HepG2 (cell line): ENCODE measurements around the gene COQ3. TPM values are rescaled to one million over a fixed set of nuclear protein-coding genes. Genes with fewer than 3 reads are reported as not detected.

ENCODE experiments used
- ARID5B ChIP-seq: IDR thresholded peaks from 2 replicates; pipeline ENCODE4 v1.4.0; 2020; ENCODE audit warnings: mild to moderate bottlenecking, missing genetic modification reagents
- EEA1 ChIP-seq: sonication (generic); formaldehyde crosslinking; IDR thresholded peaks from 2 replicates; pipeline ENCODE4 v1.5.1; 2020; ENCODE audit warnings: mild to moderate bottlenecking, missing genetic modification reagents, borderline replicate concordance
- HIVEP1 ChIP-seq: sonication (generic); formaldehyde crosslinking; IDR thresholded peaks from 2 replicates; pipeline ENCODE4 v1.4.0; 2020; ENCODE audit warnings: mild to moderate bottlenecking, missing genetic modification reagents
- MXD4 ChIP-seq: IDR thresholded peaks from 2 replicates; pipeline ENCODE4 v1.6.1; 2016; ENCODE audit warnings: mild to moderate bottlenecking, missing biosample characterization, missing genetic modification reagents
- MXI1 ChIP-seq: IDR thresholded peaks from 3 replicates; pipeline ENCODE4 v1.6.1; 2012; ENCODE audit warnings: low read depth, low read length, inconsistent platforms, borderline replicate concordance
- REPIN1 ChIP-seq: sonication (generic); formaldehyde crosslinking; IDR thresholded peaks from 2 replicates; pipeline ENCODE4 v1.8.0; 2022; ENCODE audit warnings: missing genetic modification reagents, low read depth, mild to moderate bottlenecking, borderline replicate concordance
- SOX5 ChIP-seq: IDR thresholded peaks from 2 replicates; pipeline ENCODE4 v1.6.1; 2016; ENCODE audit warnings: borderline replicate concordance
- SP5 ChIP-seq: IDR thresholded peaks from 2 replicates; pipeline ENCODE4 v1.6.1; 2016; ENCODE audit warnings: low read depth, borderline replicate concordance
- YEATS2 ChIP-seq: sonication (generic); formaldehyde crosslinking; IDR thresholded peaks from 2 replicates; pipeline ENCODE4 v1.4.0; 2020; ENCODE audit warnings: missing genetic modification reagents, borderline replicate concordance
- ZNF138 ChIP-seq: sonication (generic); formaldehyde crosslinking; IDR thresholded peaks from 2 replicates; pipeline ENCODE4 v1.5.0; 2020; ENCODE audit warnings: mild to moderate bottlenecking, low read depth, missing genetic modification reagents
- ZNF232 ChIP-seq: sonication (generic); formaldehyde crosslinking; IDR thresholded peaks from 2 replicates; pipeline ENCODE4 v1.4.0; 2020; ENCODE audit warnings: missing genetic modification reagents, borderline replicate concordance
- ZNF678 ChIP-seq: sonication (generic); formaldehyde crosslinking; IDR thresholded peaks from 2 replicates; pipeline ENCODE4 v1.4.0; 2020; ENCODE audit warnings: mild to moderate bottlenecking, missing genetic modification reagents
- ZNF839 ChIP-seq: sonication (generic); formaldehyde crosslinking; IDR thresholded peaks from 2 replicates; pipeline ENCODE4 v1.4.0; 2020; ENCODE audit warnings: missing genetic modification reagents, mild to moderate bottlenecking, borderline replicate concordance
- ZNF878 ChIP-seq: sonication (generic); formaldehyde crosslinking; IDR thresholded peaks from 2 replicates; pipeline ENCODE4 v1.8.1; 2023; ENCODE audit warnings: mild to moderate bottlenecking, missing genetic modification reagents, moderate library complexity
- ZUFSP ChIP-seq: sonication (generic); formaldehyde crosslinking; IDR thresholded peaks from 2 replicates; pipeline ENCODE4 v1.9.0; 2021; ENCODE audit warnings: missing genetic modification reagents, mild to moderate bottlenecking, borderline replicate concordance
- polyA plus RNA-seq, 8 experiments: library from polyadenylated mRNA; depleted of rRNA in 3 of 8; stranded (reverse) in 7 of 8; unstranded in 1 of 8; fragments of >200 nt; fragmentation: Illumina TruSeq in 4 of 8; extraction: Trizol in 4 of 8; gene quantifications; 2 replicates each; pipeline versions ENCODE4 v1.2.1 to v1.2.3, GENCODE V29; 2011 to 2016; ENCODE audit warnings: low read depth in 4 of 8, missing spikeins in 1 of 8, mixed read lengths in 1 of 8; ENCODE audit not compliant: insufficient read depth in 1 of 8
- total RNA-seq, 5 experiments: library from RNA; depleted of rRNA; stranded (reverse); fragments of >200 nt; fragmentation: Illumina TruSeq; extraction: Trizol; gene quantifications; 2 replicates each; pipeline ENCODE4 v1.2.3, GENCODE V29; 2016; ENCODE audit warnings: low read depth in 1 of 5
- TF ChIP-seq, protein P1 (sequence below): sonication (generic); formaldehyde crosslinking; IDR thresholded peaks from 2 replicates; pipeline ENCODE4 v1.4.0; 2020; ENCODE audit warnings: missing genetic modification reagents, mild to moderate bottlenecking, borderline replicate concordance
- TF ChIP-seq, protein P2 (sequence below): IDR thresholded peaks from 2 replicates; pipeline ENCODE4 v1.6.1; 2016
- TF ChIP-seq, protein P3 (sequence below): sonication (generic); formaldehyde crosslinking; IDR thresholded peaks from 2 replicates; pipeline ENCODE4 v1.5.1; 2020; ENCODE audit warnings: missing genetic modification reagents, mild to moderate bottlenecking, borderline replicate concordance

Gene COQ3
- total and polyA plus RNA-seq, 2 of the 13 experiments (the other 11 are each of a cell fraction or from before 2014, with no cell fraction given), result 5.3 to 20.5 TPM

DNA sequence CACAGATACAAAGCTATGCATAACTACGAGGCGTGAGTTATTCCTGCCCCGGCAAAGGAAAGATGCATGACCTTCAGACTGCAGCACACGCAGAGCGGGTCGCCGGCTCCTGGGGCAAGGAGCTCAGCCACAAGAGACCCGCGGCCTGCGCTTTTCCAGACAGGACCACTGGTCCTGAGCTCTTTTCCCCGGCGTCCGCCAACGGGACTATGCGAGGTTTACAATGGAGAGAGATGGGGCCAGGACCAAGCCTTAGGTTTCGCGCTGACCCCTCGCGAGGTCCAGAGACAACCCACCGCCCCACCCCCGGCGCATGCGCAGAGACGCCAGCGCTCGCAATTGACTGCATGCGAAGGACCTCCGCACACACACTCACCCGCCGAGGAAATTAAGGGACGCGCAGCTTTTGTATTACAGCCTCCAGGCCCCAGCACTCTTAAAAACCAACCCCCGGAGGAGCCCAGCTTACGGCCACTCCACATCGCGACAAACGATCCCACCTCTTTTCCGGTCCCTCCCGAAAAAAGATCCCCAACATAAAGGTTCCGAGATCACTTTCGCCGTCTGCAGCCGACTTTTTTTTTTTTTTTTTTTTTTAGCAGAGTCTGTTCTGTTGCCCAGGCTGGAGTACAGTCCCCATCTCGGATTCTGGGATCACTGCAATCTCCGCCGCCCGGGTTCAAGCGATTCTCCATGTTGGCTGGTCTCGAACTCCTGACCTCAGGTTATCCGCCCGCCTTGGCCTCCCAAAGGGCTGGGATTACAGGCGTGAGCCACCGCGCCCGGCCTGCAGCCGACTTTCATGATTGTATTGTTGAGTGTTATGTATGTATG is at the start of gene COQ3 (continued):
- TF ChIP-seq, protein P1, sequence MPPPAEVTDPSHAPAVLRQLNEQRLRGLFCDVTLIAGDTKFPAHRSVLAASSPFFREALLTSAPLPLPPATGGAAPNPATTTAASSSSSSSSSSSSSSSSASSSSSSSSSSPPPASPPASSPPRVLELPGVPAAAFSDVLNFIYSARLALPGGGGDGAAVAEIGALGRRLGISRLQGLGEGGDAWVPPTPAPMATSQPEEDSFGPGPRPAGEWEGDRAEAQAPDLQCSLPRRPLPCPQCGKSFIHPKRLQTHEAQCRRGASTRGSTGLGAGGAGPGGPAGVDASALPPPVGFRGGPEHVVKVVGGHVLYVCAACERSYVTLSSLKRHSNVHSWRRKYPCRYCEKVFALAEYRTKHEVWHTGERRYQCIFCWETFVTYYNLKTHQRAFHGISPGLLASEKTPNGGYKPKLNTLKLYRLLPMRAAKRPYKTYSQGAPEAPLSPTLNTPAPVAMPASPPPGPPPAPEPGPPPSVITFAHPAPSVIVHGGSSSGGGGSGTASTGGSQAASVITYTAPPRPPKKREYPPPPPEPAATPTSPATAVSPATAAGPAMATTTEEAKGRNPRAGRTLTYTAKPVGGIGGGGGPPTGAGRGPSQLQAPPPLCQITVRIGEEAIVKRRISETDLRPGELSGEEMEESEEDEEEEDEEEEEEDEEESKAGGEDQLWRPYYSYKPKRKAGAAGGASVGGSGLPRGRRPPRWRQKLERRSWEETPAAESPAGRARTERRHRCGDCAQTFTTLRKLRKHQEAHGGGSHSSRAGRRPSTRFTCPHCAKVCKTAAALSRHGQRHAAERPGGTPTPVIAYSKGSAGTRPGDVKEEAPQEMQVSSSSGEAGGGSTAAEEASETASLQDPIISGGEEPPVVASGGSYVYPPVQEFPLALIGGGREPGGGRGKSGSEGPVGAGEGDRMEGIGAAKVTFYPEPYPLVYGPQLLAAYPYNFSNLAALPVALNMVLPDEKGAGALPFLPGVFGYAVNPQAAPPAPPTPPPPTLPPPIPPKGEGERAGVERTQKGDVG (CRISPR knock-in tag), result peak; percentile 30; the same call in 1 of the 2 replicates
- TF ChIP-seq EEA1 (no peak), MXD4 (0 out of 2 replicates have a peak, but pooled peaks have one; percentile 21), ZUFSP (CRISPR knock-in tag) (no peak), ZNF138 (CRISPR knock-in tag) (no peak), MXI1 (no peak), ARID5B (no peak), ZNF678 (CRISPR knock-in tag) (peak; percentile 67; the same call in 1 of the 2 replicates), ZNF878 (CRISPR knock-in tag) (peak; percentile 72), YEATS2 (peak; percentile 35; the same call in 1 of the 2 replicates), HIVEP1 (CRISPR knock-in tag) (no peak), ZNF839 (no peak), SOX5 (CRISPR knock-in tag) (no peak; the same call in 1 of the 2 replicates), ZNF232 (CRISPR knock-in tag) (no peak), REPIN1 (CRISPR knock-in tag) (no peak), SP5 (CRISPR knock-in tag) (no peak)
- TF ChIP-seq, protein P2, sequence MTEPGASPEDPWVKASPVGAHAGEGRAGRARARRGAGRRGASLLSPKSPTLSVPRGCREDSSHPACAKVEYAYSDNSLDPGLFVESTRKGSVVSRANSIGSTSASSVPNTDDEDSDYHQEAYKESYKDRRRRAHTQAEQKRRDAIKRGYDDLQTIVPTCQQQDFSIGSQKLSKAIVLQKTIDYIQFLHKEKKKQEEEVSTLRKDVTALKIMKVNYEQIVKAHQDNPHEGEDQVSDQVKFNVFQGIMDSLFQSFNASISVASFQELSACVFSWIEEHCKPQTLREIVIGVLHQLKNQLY (CRISPR knock-in tag), result no peak
- TF ChIP-seq, protein P3, sequence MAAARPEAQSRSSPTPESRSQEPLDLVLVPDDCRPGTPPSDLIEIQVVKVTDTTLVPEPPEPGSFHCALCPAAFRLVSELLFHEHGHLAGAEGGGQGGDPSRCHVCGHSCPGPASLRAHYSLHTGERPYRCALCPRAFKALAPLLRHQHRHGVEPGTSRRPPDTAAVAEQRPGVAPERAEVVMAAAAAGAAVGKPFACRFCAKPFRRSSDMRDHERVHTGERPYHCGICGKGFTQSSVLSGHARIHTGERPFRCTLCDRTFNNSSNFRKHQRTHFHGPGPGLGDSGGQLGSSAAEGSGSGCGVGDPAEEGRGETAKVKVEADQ (CRISPR knock-in tag), result no peak
